Stimulated activated CD8-positive, alpha-beta memory T cell treated with anti-CD3 and anti-CD28 coated beads, Interleukin-15, amount 100 ng/mL, for 1 hour (primary cell): ENCODE measurements around the gene PREX1.
"Not testable (repeated sequence)": the region's sequence is repeated elsewhere in the genome, so short reads cannot be mapped to it uniquely, and the experiment has no call there.

Source experiments
- DNase-seq: peaks from one replicate; pipeline ENCODE4 v3.0.0-alpha.2; 2020; ENCODE audit warnings: low read depth

PREX1 gene

DNA sequence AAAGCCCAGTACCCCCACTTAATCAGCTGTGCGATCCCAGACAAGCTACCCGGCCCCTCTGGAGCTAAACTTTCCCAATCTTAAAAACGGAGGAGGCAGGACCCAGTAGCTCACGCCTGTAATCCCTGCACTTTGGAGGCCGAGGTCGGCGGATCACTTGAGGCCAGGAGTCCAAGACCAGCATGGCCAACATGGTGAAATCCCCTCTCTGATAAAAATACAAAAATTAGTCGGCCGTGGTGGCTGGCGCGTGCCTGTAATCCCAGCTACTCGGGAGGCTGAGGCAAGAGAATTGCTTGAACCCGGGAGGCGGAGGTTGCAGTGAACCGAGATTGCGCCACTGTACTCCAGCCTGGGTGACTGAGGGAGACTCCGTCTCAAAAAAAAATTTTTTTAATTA is 1.3 kb downstream of the PREX1 start:
- not testable (repeated sequence) for DNase-seq

DNA sequence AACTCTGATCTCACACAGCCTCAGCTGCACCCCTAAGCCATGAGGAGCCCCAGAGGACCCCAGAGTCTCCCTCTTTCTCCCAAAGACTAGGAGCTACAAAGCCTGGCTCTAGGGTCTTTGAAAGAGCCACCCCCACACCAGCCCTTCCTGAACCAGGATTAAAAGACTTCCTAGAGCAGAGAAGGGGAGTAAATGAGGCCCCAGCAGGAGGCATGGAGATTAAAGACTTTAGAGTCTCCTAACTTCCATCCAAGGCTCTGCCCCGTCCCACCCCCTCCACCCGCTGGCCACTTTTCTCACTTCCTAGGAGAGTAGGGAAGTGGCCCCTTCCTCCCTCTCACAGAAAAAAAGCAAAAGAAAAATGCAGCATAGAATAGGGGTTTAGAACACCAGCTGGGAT is 1.7 kb downstream of the PREX1 start:
- no peak for DNase-seq

DNA sequence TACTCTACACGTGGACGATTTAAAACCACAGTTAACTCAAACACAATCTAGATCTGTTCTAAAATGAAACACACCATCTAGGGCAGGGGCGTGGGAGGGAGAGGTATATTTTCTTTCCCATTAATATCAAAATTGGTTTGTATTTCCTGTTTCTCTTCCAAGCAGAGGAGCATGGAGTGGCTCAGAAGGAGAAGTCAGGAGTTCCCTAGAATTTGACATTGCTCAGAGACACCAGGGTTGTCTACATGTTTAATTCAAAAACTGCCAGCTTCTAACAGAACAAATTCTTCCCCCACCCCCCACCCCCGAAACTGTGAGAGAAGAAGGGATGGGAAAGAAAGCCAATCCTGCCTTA is 2.3 kb downstream of the PREX1 start:
- DNase-seq: no peak

DNA sequence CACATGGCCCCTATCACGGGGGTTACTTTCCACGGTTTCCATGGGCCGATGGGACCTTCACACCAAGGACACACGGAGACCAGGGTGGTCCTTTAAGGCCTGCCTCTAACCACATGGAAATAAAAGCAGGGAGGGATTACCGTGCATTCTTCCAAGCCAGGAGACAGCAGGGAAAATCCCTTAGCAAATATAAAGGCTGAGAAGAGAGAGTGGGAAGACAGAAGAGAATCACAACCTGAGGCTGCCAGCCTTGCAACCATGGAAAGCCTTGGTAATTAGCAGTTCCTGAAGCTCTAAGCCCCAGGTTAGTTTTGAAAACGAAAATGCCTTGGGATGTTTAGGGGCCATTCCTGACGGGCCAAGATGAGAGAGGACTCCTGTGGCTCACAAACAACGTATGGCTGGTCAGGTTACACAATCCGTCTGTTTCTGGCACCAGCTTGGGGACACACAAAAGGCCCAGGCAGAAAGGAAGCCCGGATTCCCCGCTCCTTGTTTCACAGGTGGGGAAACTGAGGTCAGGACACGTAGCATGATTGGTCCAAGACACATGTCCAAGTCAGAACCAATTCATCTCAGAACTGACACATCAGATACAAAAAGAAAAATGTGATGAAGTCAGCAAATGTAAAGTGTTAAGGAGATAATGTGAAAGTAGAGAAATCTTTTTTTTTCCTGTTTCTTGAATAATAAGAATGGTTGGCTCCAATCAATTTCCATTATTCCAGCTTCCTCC is 2.8 kb downstream of the PREX1 start:
- DNase-seq: no peak

DNA sequence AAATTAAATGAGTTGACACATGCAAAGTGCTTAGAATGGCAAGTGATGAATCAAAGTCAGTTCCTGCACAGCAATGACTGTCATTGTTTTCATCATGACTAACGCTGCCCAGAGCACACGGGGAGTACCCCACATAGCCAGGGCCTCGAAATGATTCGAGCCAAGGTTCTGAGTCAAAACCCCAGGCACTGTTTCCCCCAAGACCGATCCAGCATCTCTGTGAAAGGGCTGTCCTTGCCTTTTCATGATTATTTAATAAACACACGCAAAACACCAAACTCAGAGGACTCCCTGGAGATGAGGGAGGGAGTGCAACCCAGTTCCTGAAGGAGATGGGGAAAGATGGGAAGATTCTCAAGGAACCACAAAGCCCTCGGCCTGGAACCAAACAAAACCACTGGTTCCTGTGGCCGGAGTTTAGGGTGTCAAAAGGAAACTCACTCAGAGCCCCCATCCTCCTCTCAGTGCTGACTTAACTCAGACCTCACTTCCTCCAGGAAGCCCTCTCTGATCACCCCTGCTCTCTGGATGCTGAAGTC is 3.8 kb downstream of the PREX1 start:
- peak; percentile 30 for DNase-seq

DNA sequence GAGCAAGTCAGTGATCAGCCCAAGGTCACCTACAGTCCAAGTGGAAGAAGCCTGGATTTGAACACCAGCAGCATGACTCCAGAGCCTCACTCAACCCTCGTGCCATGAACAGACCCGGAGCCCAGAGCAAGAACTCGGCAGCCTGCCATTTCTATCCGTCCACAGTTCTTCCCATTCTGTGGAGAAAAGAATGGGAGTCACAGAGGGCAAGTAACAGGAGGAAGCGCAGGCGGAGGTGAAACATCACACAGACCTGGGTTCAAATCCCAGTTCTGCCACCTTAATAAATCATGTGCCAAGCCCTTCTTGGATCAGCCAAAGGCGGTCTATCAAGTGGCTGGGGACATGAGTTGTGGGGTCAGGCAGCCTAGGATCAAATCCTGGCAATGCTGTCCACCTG is 4.3 kb downstream of the PREX1 start:
- DNase-seq: no peak

DNA sequence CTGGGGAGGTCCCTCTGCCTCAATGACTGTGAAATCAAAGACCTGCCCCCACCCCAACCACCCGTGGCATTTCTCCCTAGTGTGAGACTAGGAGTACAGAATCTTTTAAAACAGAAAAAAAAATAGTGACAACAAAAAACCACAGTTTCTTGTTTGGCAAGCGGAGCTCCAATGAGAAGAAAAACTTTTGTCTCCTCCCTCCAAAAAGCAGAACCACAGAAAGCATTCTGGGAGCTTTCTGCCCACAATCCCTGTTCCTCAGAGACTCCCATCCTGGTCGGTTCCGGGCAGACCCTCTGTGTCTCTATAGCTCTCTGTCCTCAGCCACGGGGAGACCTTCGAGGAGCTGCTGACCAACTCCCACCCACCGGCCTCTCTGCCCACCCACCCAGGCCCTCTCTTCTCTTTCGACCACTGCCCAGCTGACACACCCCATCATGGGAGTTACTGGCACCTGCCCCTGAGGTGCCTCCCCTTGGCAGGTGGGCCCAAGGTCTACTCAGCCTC is 4.9 kb downstream of the PREX1 start:
- DNase-seq: no peak

DNA sequence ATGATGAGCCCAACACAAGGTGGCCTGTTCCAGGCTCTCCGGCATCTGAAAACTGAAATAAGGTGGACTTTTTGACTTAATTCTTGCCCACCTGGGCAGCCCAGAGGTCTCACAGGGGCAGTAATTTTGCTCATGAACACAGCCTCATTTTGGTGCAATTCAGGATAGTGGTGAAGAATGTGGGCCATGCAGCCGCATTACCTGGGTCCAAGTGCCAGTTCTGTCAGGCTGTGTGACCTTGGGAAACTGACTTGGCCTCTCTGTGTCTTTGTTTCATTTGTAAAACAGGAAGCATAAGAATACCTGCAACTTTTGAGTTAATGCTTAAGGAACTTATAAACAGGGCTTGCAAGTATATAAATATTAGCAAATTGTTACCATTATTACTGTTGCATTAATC is 5.6 kb downstream of the PREX1 start:
- DNase-seq: no peak

DNA sequence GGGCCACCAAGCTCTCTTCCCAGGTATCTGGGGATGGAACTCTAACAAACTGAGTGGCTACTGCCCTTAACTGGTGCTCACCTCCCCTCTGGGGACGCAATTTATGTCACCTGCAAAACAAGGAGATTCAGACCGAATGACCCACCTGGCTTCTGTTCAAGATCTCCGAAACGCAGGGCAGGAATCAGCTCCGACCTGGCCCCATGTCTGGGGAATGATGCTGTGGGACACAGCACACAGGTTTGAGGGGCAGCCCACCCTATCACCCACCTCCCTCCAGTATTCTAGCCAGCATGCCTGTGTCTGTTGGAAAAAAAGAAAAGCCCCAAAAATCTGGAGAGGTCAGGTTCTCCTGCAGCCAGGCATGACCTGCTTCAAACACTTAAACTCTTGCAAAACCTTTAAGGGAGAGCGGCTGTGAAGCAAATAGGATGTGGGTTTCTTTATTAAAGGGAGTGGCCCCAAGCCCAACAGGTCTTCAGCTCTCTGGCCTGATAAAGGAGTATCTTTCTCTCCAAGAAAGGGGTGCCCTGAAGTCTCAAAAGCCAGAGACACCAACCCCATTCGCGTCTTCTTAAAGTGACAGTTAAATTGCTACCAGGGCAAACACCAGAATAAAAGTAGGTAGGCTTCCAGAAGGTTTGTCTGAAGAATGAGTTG is 6.4 kb downstream of the PREX1 start:
- no peak for DNase-seq

DNA sequence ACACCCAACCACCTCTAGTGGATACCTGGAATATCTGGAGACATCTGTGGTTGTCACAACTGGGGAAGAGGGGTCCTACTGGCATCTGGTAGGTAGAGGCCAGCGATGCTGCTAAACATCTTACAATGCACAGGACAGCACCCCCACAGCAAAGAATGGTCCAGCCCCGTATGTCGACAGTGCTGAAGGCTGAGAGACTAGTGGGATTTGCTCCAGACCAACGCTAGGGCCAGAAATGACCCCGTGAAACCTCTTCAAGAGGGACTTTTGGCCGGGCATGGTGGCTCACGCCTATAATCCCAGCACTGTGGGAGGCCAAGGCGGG is 7.2 kb downstream of the PREX1 start:
- DNase-seq: no peak

DNA sequence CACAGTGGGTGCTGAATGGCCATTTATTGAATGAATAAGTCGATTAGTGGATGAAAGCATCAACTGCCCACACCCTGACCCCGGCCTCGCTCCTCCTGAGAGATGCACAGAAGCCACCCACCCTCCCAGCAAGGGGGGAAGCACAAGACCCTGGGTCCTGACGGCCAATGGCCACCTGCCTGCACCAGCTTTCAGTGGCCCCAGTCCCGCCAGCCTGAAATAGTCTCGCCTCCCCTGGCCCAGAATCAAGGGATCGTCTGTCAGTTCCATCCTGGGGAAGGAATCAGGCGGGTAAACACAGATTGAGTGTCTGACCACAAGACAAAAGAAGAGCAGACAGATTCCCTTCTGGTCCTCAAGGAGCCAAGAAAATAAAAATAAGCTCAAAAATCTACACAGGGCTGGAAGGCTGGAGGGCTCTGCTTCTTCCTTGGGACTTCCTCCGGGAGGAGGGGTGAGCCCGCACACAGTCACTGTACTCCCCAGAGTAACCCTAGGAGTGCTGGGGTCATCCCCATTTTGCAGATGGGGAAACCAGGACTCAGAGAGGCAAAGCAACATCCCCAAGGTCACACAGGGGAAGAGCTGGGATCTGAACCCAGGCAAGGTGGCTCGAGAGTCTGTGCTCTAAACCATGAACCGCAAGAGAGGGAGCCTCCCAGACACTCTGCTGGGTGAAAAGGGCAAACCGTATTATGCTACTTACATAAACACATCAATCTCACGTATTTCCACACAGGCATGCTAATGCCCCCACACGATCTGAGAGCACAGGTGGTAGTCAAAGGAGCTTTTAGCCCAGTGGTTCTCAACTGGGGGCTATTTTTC is 7.8 kb downstream of the PREX1 start:
- DNase-seq: no peak

DNA sequence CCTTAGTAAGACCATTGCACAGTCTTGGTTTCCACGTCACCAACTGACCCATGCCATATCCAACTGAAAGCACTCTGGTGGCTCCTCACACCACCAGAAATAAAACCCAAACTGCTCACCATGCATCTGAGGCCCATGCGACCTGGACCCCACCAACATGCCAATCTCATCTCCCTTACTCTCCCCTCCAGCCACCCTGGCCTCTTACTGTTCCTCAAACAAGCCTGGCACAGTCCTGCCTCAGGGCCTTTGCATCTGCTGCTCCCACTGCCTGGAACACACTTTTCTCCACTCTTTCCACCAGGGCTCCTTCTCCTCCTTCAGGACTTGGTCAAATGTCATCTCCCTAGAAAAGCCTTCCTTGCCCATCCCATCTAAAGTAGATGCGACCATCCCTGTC is 8.7 kb downstream of the PREX1 start:
- no peak for DNase-seq

DNA sequence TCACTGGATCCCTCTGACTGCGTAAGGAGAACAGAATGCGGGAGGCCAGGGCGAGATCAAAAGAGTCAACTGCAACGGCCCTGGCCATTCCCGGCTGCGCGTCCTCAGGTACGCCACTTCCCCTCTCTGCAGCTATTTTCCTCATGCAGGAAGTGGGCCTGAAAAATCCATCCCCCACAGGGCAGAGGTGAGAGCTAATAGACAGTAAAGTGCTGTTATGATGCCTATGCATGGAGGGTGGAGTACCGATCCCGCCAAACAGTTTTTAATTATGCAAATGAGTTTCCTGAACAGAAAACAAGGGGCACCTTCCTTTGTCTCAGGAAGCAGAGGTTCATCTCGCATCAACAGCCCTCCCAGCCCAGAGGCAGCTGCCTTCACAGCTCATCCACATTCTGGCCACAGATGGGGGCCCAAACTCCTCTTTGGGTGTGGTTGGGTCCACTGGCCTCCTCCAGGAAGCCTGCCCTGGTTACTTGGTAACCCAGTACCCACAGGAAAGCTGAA is 9.3 kb downstream of the PREX1 start:
- no peak for DNase-seq

DNA sequence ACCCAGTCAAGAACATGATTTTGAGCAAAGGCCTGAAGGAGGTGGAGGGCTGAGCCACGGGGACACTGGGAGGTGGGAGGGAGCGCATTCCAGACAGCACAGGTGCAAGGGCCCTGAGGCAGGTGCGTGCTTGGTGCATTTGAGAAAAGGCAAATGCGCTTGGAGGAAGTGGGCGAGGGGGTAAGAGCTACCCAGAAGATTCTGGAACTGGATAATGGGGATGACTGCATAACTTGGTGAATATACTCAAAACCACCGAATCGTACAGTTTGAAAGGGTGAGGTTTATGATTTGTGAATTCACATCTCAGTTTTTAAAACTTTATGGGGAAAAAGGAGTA is 9.8 kb downstream of the PREX1 start:
- no peak for DNase-seq

DNA sequence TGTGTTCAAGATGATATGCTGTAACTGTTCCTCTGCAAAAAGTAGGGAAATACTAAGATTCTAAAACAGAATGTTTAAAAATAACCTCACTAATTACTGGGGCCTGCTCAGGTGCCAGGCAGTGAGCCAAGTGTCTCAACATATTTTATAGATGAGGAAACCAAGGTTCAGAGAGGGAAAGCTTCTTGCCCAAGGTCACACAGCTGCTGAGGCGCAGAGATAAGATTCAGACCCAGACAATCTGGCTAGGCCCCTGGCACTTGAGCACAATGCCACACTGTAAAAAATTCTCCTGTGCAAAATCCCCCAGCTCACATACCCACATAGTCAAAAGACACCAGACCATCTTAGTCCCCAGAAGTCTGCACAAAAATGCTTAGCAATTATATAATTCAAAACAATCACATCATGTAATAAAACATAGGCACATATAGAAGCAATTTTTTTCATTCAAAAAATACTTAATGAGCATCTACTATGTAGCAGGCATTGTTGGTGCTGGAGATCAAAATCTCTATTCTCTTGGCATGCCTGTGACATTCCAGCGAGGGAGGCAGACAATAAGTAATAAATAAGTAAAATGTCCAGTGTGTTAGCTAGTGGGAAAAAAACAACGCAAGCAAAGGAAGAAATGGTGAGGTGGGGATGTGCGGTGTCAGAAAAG is 10.3 kb downstream of the PREX1 start:
- DNase-seq: no peak

DNA sequence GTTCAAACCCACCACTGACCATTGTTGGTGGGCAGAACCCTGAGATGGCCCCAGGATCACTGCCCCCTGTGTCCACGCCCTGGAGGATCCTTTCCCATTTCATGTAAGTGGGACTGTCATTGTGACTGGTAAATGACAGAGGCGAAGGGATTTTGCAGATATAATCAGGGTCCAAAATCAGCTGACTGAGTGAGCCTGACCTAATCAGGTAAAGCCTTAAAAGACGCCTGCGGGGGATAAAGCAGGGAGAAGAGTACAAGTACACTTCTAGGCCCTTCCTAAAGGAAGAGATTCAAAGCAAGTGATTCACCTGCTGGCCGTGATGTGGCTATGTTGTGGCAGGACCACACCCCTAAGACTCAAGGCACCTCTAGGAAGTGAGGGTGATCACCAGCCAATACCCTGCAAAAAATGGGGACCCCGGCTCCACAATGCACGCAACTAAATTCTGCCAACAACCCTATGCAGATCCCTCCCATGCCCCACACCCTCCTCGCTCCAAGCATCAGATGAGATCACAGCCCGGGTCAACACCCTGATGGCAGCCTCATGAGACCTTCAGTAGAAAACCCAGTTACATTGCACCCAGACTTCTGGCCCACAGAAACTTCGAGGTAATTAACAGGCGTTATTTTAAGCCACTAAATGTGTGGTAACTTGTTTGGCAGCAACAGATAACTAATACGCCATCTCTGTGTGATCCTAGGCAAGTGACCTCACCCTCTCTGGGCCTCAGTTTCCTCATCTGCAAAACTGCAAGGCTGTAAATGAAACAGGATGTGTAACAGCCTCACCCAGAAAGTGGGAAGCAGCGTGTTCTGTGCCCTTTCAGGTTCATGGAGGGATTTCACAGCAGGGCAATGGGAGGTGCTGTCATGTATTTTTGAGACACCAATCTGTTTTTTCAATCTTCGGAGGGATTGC is 11.3 kb downstream of the PREX1 start:
- no peak for DNase-seq

DNA sequence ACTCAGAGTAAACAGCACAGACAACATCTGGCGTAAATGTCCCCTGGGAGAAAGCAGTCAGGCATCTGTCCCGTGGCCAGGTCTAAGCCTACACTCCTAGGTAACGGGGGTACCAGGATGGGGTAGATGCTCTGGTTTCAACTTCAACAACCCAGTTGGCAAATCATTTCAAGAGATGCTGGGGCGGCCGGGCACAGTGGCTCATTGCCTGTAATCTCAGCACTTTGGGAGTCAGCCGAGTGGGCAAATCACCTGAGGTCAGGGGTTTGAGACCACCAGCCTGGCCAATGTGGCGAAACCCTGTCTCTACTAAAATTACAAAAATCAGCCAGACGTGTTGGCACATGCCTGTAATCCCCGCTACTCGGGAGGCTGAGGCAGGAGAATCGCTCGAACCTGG is 12.3 kb downstream of the PREX1 start:
- no peak for DNase-seq

DNA sequence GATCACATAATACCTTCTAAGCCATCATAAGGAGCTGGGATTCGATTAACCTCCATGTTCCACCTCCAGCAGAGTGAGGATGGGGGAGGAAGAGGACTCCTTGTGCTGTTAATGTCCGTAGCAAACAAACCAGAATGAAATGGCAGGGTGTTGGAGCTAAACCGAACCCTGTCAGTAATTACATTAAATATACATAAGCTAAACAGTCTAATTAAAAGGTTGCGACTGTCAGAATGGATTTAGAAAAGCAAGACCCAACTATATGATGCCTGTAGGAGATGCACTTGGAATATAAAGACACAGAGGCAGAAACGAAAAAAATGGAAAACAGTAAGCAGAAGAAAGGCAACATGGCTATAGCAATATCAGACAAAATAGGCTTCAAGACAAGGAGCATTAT is 13.2 kb downstream of the PREX1 start:
- DNase-seq: no peak

DNA sequence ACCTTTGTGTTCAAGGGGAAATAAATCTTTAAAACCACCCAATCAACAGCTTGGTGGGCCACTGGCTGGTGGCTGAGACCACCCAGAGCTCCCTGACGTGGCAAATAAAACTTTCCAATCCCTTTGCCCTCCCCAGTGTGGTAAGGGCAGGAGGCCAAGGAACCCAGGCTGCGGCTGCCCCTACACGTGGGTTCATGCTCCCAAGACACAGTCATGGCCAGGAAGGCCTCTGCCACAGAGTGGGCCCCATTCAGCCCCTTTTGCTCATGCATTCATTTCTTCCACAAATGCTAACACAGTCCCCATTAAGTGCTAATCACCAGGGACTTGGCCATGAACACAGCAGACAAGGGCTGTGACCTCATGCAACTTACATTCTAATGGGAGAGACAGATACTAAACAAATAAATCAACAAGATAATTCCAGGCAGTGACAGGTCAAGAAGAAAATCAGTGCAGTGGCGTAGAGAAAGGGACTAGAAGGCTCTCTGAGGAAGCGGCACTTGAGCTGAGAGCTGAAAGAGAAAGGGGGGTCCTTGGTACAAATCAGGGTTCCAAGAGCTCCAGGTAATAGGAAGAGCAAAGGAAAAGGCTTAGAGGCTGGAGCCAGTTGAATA is 13.8 kb downstream of the PREX1 start:
- no peak for DNase-seq

DNA sequence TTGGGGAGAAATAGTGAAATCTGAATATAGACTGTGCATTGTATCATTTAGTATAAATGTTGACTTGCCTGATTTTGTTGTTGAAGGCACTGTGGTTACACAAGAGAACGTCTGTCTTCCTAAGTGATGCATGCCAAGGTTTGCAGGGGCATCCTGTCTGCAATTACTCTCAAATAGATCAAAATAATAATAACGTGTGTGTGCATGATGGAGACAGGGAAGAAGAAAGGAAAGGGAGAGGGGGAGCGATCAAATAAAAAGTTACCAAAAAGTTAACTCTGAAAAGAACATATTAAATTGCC is 14.4 kb downstream of the PREX1 start:
- DNase-seq: no peak
